ENCODE measurements around the gene LETM1. TPM values are rescaled to one million over a fixed set of nuclear protein-coding genes. Genes with fewer than 3 reads are reported as not detected.

LETM1 gene
- total and polyA plus RNA-seq, 2 donors from 2014 or later, result 20.0 to 46.4 TPM

GRCh38 chr4:1868912-1869311 is 13.0 kb upstream of the LETM1 start:
- no peak overlapping the region for H3K9ac ChIP-seq (ENCODE audit: low read length in 3 of 3)
- FAIRE-seq (no peak), DNase-seq (peak in 1 of 5 donors; percentile 23)
- intact Hi-C loops (cut with DNase I), result no loop called here
- no peak overlapping the region for H3K4me3 ChIP-seq (ENCODE audit: low read length in 3 of 3)
- TF ChIP-seq CTCF (IDR thresholded peaks at IDR 0.05; ENCODE audit: borderline replicate concordance, extremely low read depth, insufficient read depth), result no peak
- H3K27me3 ChIP-seq (ENCODE audit: control insufficient read depth, insufficient read depth, low read length), result no peaks in the 10 kb centered on the region
- H3K36me3 ChIP-seq (ENCODE audit: control insufficient read depth in 2 of 3, insufficient read depth in 3 of 3, low read length in 3 of 3), result no peaks in the 10 kb centered on the region
- H3K27ac ChIP-seq (ENCODE audit: low read depth in 2 of 2, low read length in 2 of 2), result no peak overlapping the region
- H3K4me1 ChIP-seq (ENCODE audit: control insufficient read depth in 2 of 3, insufficient read depth in 2 of 3, low read depth in 1 of 3, low read length in 3 of 3), result peaks cover 0 to 15% (median 3%) of the 10 kb centered on the region in 3 donors
- no peaks in the 10 kb centered on the region for H3K9me3 ChIP-seq (ENCODE audit: control insufficient read depth in 2 of 3, insufficient read depth in 1 of 3, low read length in 3 of 3)

- intact Hi-C loops (cut with DNase I), result no loop called here
- no peaks in the 10 kb centered on the region for H3K27me3 ChIP-seq (ENCODE audit: control insufficient read depth, insufficient read depth, low read length)
- H3K4me1 ChIP-seq (ENCODE audit: control insufficient read depth in 2 of 3, insufficient read depth in 2 of 3, low read depth in 1 of 3, low read length in 3 of 3), result peaks cover 0 to 12% (median 3%) of the 10 kb centered on the region in 3 donors
- no peaks in the 10 kb centered on the region for H3K9me3 ChIP-seq (ENCODE audit: control insufficient read depth in 2 of 3, insufficient read depth in 1 of 3, low read length in 3 of 3)
- no peak for TF ChIP-seq CTCF (IDR thresholded peaks at IDR 0.05; ENCODE audit: borderline replicate concordance, extremely low read depth, insufficient read depth)
- DNase-seq (peak in 2 of 5 donors; percentile 20 to 39), FAIRE-seq (no peak)
- no peak overlapping the region for H3K27ac ChIP-seq (ENCODE audit: low read depth in 2 of 2, low read length in 2 of 2)
- H3K4me3 ChIP-seq (ENCODE audit: low read length in 3 of 3), result no peak overlapping the region
- no peak overlapping the region for H3K9ac ChIP-seq (ENCODE audit: low read length in 3 of 3)
- no peaks in the 10 kb centered on the region for H3K36me3 ChIP-seq (ENCODE audit: control insufficient read depth in 2 of 3, insufficient read depth in 3 of 3, low read length in 3 of 3)
These were observed 12.3 kb upstream of the LETM1 start for GRCh38 chr4:1868293-1868692.

- no peak for FAIRE-seq
- intact Hi-C loops (cut with DNase I), result no loop called here
- Histone ChIP-seq H3K4me3 (ENCODE audit: low read length in 3 of 3) (no peak overlapping the region), H3K9me3 (ENCODE audit: control insufficient read depth in 2 of 3, insufficient read depth in 1 of 3, low read length in 3 of 3) (no peaks in the 10 kb centered on the region), H3K4me1 (ENCODE audit: control insufficient read depth in 2 of 3, insufficient read depth in 2 of 3, low read depth in 1 of 3, low read length in 3 of 3) (peaks cover 0 to 6% (median 0%) of the 10 kb centered on the region in 3 donors), H3K27me3 (ENCODE audit: control insufficient read depth, insufficient read depth, low read length) (no peaks in the 10 kb centered on the region), H3K9ac (ENCODE audit: low read length in 3 of 3) (no peak overlapping the region), H3K36me3 (ENCODE audit: control insufficient read depth in 2 of 3, insufficient read depth in 3 of 3, low read length in 3 of 3) (no peaks in the 10 kb centered on the region), H3K27ac (ENCODE audit: low read depth in 2 of 2, low read length in 2 of 2) (no peak overlapping the region)
- no peak for TF ChIP-seq CTCF (IDR thresholded peaks at IDR 0.05; ENCODE audit: borderline replicate concordance, extremely low read depth, insufficient read depth)
- DNase-seq, result peak in 1 of 5 donors; percentile 53
These were observed 10.3 kb upstream of the LETM1 start for GRCh38 chr4:1866189-1866661.

All from kidney (tissue), 14 donors.